ENCODE measurements around the gene ZFYVE28.

ZFYVE28 gene

DNA sequence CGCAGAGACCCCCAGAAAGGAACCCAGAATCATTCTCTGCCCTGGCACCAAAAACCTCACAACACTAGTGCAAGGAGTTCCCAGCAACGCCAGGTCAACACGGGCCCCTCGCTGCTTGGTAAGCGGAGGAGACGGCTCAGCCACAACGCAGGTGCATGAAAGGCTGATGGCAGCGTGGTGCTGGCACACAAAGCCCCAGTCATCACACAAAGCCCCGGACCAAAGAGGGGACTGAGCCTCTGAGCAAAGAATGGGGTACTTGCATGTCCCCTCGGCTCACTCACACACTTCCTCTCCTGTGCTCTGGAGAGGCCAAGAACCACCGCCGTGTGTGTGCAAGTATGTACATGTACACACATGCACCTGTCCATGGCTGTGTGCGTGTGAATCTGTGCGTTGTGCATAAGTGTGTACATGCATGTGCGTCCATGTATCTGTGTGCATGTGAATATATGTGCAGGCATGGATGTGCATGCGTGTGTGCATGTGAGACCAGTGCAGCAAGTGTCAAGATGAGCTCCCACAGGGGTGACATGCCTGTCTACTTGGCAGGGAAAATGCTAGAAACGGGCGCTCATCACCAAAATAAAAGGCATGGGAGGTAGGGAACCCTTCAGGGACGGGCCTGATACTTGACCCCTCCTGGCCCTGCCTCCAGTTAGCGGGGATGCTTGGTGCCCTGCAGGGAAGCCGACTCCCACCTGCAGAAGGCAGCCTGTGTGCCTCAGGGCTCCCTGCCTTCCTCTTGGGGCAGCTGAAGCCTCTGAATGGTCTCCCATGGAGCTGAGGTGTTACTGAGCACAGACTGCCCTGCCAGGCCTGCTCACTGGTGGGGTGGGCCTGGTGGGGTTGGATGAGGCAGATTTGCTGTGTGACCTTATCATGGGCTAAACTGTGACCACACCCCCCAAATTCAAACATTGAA lies 60.4 kb downstream of the ZFYVE28 start:
- TF ChIP-seq GATA2 (IDR thresholded peaks at IDR 0.05; ENCODE audit: low read depth, low read length) (no peak), GATA3 (IDR thresholded peaks at IDR 0.05; ENCODE audit: low read depth, low read length) (no peak)

DNA sequence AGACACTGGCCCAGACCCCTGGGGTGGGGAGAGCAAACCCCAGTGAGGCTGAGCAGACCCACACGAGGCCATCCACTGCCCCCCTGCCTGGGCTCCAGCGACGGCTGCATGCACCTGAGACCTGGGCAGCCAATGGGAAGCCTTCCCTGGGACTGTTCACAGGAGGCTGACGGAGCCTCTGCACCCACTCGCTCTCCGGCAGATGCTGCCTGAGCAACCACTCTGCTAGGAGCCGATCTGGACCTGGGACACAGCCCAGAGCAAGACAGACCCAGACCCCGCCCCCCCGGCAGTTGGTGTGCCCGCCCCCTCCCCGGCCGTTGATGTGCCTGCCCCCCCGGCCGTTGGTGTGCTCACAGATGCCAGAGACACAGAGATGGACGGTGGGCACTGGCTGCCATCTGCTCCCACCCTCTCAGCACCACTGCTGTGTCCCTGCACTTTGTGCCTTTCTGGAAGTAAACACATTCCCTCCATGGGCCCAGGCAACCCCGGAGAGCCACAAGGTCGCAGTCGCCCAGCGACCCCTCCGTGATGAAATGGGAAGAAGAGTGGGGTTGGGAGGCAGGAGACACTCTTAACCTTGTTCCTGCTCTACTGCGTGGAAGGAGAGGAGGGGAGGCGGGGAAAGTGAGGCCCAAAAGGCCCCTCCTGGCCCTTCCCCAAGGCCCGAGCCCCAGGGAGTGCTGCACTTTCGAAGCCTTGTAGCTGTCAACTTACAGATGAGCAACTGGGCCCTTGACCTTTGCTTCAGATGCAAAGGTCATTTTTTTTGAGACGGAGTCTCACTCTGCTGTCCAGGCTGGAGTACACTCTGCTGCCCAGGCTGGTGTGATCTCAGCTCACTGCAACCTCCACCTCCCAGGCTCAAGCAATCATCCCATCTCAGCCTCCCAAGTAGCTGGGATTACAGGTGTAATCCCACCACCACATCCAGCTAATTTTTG lies 62.0 kb downstream of the ZFYVE28 start:
- TF ChIP-seq GATA2 (IDR thresholded peaks at IDR 0.05; ENCODE audit: low read depth, low read length) (no peak), GATA3 (IDR thresholded peaks at IDR 0.05; ENCODE audit: low read depth, low read length) (no peak)

DNA sequence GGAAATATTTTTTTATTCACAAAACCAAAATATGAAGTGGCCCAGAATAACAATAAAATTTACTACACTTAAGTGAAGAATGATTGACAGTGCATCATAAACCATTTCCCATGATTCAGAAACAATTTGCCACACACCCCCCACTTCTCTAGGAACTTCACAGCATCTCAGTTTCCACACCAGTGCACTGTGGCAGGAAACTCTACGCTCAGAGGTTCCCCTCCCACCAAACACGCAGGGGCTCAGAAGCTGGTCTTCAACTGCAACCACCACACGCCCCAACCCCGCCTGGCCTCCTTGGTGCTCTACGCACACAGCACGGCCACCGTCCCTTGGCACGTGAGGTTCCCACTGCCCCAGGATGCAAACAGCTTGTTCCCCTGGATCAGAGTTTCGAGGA lies 63.7 kb downstream of the ZFYVE28 start:
- TF ChIP-seq GATA3 (IDR thresholded peaks at IDR 0.05; ENCODE audit: low read depth, low read length) (no peak), GATA2 (IDR thresholded peaks at IDR 0.05; ENCODE audit: low read depth, low read length) (no peak)

DNA sequence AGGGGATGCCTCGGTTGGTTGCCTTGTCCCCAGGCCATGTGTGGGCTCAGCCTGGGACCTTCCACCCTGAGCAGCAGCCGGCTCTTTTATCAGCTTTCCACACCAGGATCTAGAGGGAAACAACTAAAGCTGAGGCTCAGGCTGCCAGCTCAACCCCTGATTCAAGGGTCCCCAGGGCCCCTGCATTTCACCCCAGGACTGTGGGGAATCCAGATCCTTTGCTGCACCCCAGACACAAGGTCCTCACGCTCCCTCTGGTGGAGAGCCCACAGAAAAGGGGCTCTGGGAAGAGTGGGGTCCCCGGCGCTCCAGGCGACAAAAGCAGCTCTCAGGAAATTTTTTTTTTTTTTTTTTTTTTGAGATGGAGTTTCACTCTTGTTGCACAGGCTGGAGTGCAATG lies 64.3 kb downstream of the ZFYVE28 start:
- TF ChIP-seq GATA3 (IDR thresholded peaks at IDR 0.05; ENCODE audit: low read depth, low read length), result no peak
- no peak for TF ChIP-seq GATA2 (IDR thresholded peaks at IDR 0.05; ENCODE audit: low read depth, low read length)

DNA sequence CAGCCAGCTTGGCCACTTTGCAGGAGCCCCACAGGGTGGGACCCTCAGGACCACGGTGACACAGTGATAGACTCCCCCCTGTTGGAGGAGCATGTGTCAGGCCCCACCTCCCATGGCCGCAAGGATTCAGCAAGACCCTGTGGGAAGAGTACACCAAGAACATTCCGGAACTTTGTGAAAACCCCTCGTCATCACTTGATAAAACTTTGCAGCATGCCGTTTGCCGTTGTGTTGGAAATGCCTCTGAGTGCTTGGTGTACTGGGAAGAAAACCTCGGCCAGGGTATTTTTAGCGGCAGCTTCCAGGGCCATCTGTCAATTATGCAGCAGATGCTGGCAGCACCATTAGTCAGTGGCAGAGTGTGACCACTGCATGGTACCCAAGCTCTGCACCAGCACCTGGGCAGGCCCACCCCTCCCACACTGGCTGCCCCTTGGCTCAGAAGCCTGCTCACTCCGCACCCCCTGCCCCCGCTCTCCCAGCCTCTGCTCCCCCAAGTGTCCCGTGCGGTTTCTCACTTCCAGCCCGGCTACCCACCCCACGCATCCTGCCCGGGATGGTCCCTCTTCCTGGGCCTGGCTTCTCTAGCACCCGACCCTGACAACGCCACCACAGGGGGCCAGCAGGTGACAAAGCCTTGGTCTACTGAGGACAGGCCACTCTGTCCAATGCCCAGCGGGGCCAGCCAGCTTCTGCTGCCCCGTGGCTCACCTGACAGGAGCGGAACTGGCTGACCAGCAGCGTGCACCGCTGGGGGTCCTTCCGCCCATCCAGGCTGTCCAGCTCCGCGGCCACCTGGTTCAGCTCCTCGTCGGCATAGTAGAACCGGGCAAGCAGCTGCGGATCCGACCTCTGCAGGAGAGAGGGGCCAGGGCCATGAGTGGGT lies 65.0 kb downstream of the ZFYVE28 start:
- no peak for TF ChIP-seq GATA2 (IDR thresholded peaks at IDR 0.05; ENCODE audit: low read depth, low read length)
- TF ChIP-seq GATA3 (IDR thresholded peaks at IDR 0.05; ENCODE audit: low read depth, low read length), result no peak

DNA sequence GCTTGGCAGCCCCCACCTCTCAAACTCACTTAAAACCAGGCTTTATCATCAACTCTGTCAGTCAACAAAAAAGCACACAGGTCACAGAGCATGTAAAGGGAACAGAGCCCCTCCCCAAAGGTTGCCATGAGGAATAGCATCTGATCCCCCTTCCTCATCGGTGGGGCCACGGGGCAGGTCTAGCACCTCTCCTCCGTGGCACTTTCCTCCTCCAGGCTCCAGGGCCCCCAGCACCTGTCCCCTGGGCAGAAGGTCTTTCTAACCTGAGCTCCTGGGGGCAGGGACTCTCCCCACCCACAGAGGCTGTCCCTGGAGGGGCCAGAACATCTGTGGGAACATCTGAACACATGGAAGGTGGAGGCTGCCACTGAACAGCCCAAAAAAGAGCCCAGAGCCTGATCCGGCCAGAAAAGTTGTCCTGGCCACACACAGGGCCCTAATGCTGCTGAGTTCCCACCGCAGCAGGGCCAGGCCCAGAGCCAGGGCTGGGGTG lies 65.7 kb downstream of the ZFYVE28 start:
- TF ChIP-seq GATA2 (IDR thresholded peaks at IDR 0.05; ENCODE audit: low read depth, low read length), result no peak
- TF ChIP-seq GATA3 (IDR thresholded peaks at IDR 0.05; ENCODE audit: low read depth, low read length), result no peak

DNA sequence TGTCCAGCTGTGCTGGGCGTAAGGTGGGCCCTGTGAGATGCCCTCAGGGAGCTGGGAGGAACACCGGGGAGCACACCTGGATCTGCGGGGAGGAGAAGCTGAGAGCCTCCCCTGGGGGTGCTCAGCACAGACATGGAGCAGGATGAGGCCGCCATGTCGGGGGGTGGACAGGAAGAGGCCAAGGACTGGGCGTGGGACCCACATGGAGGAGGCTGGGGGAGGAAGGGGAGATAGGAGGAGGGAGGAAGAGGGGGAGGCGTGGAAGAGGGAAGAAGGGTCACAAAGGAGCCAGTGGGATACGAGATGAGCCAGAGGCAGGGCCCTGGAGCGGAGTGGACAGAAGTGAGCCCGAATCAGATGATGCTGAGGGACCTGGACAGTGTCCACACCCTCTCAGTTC lies 66.3 kb downstream of the ZFYVE28 start:
- TF ChIP-seq GATA2 (IDR thresholded peaks at IDR 0.05; ENCODE audit: low read depth, low read length), result no peak
- no peak for TF ChIP-seq GATA3 (IDR thresholded peaks at IDR 0.05; ENCODE audit: low read depth, low read length)

DNA sequence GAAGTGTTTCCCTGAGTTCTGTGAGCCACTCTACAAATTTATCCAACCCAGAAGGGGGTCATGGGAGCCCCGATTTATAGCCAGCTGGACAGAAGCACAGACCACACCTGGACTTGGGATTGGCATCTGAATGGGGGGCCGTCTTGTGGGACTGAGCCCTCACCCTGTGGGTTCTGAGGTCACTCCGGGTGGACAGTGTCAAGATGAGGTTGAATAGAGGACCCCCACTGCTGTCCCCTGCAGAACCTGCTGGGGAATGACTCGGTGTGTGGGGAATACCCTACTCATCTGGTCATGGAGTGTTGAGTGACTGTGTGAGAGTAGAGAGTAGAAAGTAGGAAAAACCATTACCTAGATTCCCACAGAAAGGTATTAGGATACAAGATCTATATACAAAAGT lies 67.5 kb downstream of the ZFYVE28 start:
- TF ChIP-seq GATA2 (IDR thresholded peaks at IDR 0.05; ENCODE audit: low read depth, low read length), result no peak
- TF ChIP-seq GATA3 (IDR thresholded peaks at IDR 0.05; ENCODE audit: low read depth, low read length), result no peak

DNA sequence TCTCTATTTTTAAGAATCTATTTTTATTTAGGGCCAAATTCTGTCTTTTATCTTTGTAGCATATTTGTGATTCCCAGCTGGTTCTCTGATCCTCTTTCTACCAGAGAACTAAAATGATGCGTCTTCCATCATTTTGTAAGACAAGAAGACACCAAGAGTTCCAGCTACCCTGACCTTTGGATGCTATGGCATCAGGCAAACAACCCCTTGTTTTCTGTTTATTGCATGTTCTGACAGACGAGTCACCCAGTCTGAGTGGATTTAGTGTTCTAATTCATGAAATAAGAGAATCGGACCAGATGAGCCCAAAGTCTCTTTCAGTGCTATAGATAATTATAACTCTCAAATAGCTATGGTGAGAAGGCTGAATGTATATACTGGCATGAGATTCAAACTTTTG lies 69.7 kb downstream of the ZFYVE28 start:
- TF ChIP-seq GATA3 (IDR thresholded peaks at IDR 0.05; ENCODE audit: low read depth, low read length) (no peak), GATA2 (IDR thresholded peaks at IDR 0.05; ENCODE audit: low read depth, low read length) (no peak)

DNA sequence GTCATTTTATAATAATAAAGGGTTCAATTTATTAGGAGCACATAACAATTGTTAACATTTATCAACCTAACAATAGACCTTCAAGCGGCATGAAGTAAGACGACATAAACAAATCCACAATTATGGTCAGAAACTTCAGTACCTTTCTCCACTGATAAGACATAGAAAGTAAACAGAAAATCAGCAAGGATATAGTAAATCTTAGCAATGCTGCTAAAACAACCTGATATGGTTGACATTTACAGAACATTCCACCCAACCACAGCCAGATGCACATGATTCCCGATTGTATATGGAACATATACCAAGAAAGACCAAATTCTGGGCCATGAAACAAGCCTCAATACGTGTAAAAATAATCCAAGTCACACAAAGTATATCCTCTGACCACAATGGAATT lies 71.3 kb downstream of the ZFYVE28 start:
- no peak for TF ChIP-seq GATA2 (IDR thresholded peaks at IDR 0.05; ENCODE audit: low read depth, low read length)
- no peak for TF ChIP-seq GATA3 (IDR thresholded peaks at IDR 0.05; ENCODE audit: low read depth, low read length)

DNA sequence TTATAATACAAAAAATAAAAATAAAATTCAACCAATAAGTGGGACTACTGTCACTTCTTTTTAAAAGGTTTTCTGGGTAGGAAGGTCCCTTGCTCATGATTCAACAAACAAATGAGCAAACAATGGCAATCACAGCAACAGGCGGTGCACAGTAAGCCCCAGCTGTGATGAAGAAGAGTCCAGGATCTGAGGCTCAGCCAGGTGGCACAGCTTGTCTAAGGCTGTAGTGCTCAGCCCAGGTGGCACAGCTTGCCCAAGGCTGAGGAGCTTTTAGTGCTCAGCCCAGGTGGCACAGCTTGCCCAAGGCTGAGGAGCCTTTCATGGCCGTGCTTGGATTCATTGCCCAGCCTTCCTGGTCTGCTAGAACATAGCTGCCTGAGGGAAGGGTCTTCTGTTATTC lies 75.0 kb downstream of the ZFYVE28 start:
- TF ChIP-seq GATA2 (IDR thresholded peaks at IDR 0.05; ENCODE audit: low read depth, low read length), result no peak
- TF ChIP-seq GATA3 (IDR thresholded peaks at IDR 0.05; ENCODE audit: low read depth, low read length), result no peak

DNA sequence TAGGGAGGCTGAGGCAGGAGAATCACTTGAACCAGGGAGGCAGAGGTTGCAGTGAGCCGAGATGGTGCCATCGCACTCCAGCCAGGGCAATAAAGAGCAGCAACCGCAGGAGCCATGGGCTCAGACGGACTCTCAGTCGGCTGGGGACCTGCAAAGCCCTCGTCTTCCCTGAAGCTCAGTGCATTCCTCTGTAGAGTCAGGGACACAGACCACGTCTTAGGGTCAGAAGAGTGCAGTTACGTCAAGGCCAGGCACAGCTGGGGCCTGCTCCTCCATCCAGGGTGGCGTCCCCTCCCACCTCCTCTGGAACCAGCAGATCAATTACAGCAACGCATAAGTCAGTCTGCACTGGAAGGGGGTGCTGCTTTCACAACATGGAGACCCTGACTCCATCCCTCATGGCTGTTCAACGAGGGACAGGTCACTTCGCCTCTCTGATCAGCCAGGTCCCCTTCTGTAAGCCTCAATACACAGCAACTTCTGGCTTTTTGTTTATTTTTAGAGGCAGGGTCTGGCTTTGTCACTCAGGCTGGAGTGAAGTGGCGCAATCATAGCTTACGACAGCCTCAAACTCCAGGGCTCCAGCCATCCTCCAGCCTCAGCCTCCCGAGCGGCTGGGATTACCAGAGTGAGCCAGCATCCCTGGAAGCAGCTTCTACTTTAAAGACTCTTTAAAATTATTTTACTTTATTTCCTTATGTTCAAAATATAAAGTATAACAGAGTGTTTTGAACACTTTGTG lies 76.4 kb downstream of the ZFYVE28 start:
- TF ChIP-seq GATA3 (IDR thresholded peaks at IDR 0.05; ENCODE audit: low read depth, low read length) (no peak), GATA2 (IDR thresholded peaks at IDR 0.05; ENCODE audit: low read depth, low read length) (no peak)

Measured in SH-SY5Y (cell line).